Femur (tissue), 1 donor: ENCODE results near the gene BBLN.

Experiments used
- DNase-seq: peaks from one replicate; pipeline ENCODE4 v3.0.0-alpha.2; 2017

Gene BBLN

GRCh38 chr9:128164307-128164885, 4.3 kb downstream of the BBLN start:
- DNase-seq, result no peak

- no peak for DNase-seq
Observed at GRCh38 chr9:128166169-128166568, 6.1 kb downstream of the BBLN start.

GRCh38 chr9:128167209-128167608, 7.1 kb downstream of the BBLN start:
- no peak for DNase-seq

- DNase-seq, result no peak
Observed at GRCh38 chr9:128168731-128169308, 8.8 kb downstream of the BBLN start.

- DNase-seq, result no peak
Observed at GRCh38 chr9:128169492-128169891, 9.4 kb downstream of the BBLN start.

GRCh38 chr9:128169925-128170324, 9.9 kb downstream of the BBLN start:
- no peak for DNase-seq

GRCh38 chr9:128174062-128174461, 14.0 kb downstream of the BBLN start:
- no peak for DNase-seq

GRCh38 chr9:128175102-128175563, 15.1 kb downstream of the BBLN start:
- no peak for DNase-seq

- DNase-seq, result no peak
Observed at GRCh38 chr9:128175726-128176125, 15.7 kb downstream of the BBLN start.

- no peak for DNase-seq
Observed at GRCh38 chr9:128178806-128179431, 18.9 kb downstream of the BBLN start.

- no peak for DNase-seq
Observed at GRCh38 chr9:128180001-128180400, 19.9 kb downstream of the BBLN start.

- DNase-seq, result no peak
Observed at GRCh38 chr9:128180447-128180846, 20.4 kb downstream of the BBLN start.

GRCh38 chr9:128181480-128181879, 21.4 kb downstream of the BBLN start:
- DNase-seq, result peak; percentile 59

GRCh38 chr9:128182893-128183588, 23.0 kb downstream of the BBLN start:
- DNase-seq, result no peak

- DNase-seq, result no peak
Observed at GRCh38 chr9:128185979-128186965, 26.2 kb downstream of the BBLN start.

GRCh38 chr9:128187361-128187760, 27.3 kb downstream of the BBLN start:
- DNase-seq, result no peak

- DNase-seq, result no peak
Observed at GRCh38 chr9:128188209-128188608, 28.1 kb downstream of the BBLN start.

- DNase-seq, result no peak
Observed at GRCh38 chr9:128190013-128190412, 29.9 kb downstream of the BBLN start.

GRCh38 chr9:128190516-128191405, 30.7 kb downstream of the BBLN start:
- peak; percentile 49 for DNase-seq

- peak; percentile 85 for DNase-seq
Observed at GRCh38 chr9:128191406-128192046, 31.5 kb downstream of the BBLN start, which contains the start of gene CIZ1. Gene CIZ1, minus strand, starts transcription at chr9:128191572. Its CDS starts 715 bp downstream, at chr9:128190857.
